ENCODE data around the gene INTS7.

INTS7 gene

GRCh38 chr1:211901945-211902344, 133.4 kb downstream of the INTS7 start:
- no peak for DNase-seq

- no peak for DNase-seq
These were observed 134.9 kb downstream of the INTS7 start for GRCh38 chr1:211900441-211900840.

GRCh38 chr1:211896958-211897357, 138.4 kb downstream of the INTS7 start:
- no peak for DNase-seq

GRCh38 chr1:211895126-211895759, 140.1 kb downstream of the INTS7 start:
- no peak for DNase-seq

- no peak for DNase-seq
These were observed 141.0 kb downstream of the INTS7 start for GRCh38 chr1:211894312-211894711.

GRCh38 chr1:211893260-211893659, 142.1 kb downstream of the INTS7 start:
- no peak for DNase-seq

GRCh38 chr1:211892577-211892976, 142.8 kb downstream of the INTS7 start:
- DNase-seq = no peak

- DNase-seq = no peak
These were observed 143.6 kb downstream of the INTS7 start for GRCh38 chr1:211891708-211892107.
